HG02610 (cell line): ENCODE results near the gene NUBP2.

Experiments
- ATAC-seq: cut with Tn5 transposase; IDR thresholded peaks from one replicate; pipeline ENCODE4 v1.9.1; 2021; ENCODE audit warnings: mild to moderate bottlenecking, moderate library complexity; ENCODE audit not compliant: unreplicated experiment

NUBP2 gene

DNA sequence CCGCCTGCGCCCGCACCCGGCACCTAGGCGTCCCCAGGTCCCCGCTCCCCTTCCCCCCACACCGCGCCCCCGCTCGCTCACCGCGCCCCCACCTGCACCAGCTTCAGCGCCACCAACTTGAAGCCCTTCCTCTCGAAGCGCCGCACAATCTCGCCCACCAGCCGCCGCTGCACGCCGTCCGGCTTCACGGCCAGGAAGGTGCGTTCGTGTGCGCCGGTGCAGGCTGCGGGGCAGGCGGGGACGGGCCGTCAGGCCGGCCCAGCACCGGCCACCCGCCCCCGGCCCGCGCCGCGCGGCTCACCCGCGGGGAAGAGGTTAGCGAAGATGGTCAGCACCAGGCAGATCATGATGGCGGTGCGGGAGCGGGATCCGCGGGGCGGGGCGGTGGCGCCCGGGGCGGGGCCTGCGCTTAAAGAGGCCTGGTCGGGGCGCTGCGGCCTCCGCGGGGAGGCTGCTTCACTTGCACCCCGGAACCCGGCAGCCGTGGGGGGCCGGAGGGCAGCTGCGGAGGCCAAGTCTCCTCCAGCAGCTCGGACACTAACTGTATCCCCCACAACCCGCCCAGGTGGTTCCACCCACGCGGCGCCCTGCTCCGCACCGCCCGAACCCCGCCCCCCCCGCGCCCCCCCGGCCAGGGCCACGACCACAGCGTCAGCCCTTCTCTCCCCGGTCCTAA, 11.4 kb upstream of the NUBP2 start, which contains the start of gene NME3:
NME3 (minus strand) TSS at position 356 of the 676 bp plus-strand sequence; CDS start at position 347, 9 bp downstream.
- ATAC-seq: no peak

GRCh38 chr16:1771864-1772361, 10.8 kb upstream of the NUBP2 start:
- no peak for ATAC-seq

DNA sequence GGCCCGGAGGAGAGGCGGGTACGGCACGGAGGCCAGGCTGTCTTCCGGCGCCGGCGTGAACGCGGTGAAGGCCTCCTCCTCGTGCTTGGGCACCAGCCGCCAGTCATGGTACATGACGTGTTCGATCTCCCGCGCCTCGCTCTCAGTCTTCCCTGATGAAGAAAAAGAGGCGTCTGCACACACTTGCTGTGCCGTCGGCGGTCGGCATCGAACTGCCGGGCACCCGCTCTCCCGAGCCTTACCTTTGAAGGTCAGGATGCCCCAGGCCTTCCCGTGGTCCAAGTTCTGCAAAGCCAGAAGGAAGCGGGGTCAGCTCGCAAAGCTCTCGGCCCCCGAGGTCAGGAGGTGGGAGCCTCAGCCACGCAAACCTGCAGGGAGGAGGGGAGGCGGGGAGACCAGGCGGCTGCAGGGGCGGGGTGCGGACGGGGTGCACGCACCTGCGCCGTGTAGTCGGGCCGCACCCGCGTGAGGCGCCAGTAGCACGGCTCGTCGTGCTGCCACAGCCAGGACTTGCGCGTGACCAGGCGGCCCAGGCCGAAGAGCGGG, 10.3 kb upstream of the NUBP2 start, which contains the start of gene EME2:
EME2 (plus strand) TSS at position 449 of the 546 bp plus-strand sequence. CDS start 418 bp downstream, outside the sequence.
- no peak for ATAC-seq

DNA sequence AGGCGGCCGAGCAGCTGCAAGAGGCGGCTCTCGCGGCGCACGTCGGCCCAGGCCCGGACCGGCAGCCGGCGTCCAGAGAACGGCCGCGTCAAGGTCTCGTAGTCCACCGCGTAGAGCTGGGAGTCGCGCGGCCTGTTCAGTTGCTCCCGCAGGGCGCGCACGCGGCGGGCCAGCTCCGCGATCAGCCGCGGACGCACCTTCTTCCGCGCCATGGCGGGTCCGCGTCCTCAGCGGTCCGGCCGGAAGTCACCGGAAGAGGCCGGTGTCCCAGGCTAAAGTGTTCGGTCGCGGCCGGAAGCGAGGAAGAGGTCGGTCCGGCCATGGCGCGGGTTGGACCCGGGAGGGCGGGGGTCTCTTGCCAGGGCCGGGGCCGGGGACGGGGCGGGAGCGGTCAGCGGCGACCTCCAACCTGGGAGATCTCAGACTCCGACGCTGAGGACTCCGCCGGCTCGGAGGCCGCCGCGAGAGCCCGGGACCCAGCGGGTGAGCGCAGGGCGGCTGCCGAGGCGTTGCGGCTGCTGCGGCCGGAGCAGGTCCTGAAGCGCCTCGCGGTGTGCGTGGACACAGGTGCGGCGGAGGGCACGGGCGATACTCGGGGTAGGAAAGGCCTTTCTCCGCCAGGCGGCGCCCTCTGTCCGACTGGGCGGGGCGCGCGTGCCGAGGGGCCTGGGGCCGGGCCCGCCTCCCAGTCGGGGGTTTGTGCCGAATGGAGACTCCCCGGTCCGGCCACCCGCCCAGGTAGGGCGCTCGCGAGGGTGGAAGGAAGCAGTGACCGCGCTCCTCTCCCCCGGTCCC, 9.7 kb upstream of the NUBP2 start, which contains the start of gene MRPS34:
MRPS34 (minus strand) TSS at position 227 of the 795 bp plus-strand sequence; CDS start at position 212, 15 bp downstream.
- ATAC-seq: no peak

GRCh38 chr16:1773703-1774447, 8.9 kb upstream of the NUBP2 start:
- no peak for ATAC-seq

DNA sequence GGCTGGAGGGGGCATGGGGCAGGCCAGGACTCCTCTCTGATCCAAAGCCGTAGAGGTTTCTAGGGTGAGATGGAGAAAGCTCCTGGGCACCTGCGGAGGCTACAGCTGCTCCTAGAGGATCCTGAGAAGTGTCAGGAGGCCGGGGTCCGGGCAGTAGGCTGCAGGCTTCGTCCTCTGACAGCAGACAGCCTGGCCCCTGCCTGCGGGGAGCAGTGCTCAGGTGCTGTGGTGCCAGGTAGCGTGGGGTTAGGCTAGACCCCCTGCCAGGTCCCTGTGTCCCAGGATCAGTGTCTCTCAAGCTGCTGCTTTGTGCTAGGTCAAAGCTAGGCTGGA, 8.3 kb upstream of the NUBP2 start:
- ATAC-seq: no peak

- ATAC-seq: no peak
These were observed 7.5 kb upstream of the NUBP2 start for GRCh38 chr16:1775006-1775845.

GRCh38 chr16:1775846-1776671, 6.7 kb upstream of the NUBP2 start:
- ATAC-seq: no peak

GRCh38 chr16:1776672-1776955, 6.1 kb upstream of the NUBP2 start:
- ATAC-seq: no peak

DNA sequence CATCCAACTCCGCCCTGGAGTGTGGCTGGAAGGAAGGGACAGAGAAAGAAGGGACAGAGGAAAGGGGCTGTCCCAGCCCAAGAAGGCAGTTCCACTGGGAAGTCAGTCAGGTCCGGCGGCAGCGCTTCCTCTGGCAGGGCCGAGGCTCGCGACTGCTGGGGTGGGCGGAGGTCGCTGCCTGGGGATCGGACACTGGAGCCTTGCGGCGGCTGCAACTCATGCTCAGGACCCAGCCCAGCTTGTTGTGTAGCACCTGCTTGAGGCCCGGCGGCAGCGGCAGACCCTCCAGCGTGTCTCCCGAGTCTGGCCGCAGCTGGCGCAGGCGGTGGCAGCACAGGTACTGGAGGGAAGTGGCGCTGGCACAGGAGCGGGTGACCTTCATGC, 5.8 kb upstream of the NUBP2 start:
- ATAC-seq: no peak

DNA sequence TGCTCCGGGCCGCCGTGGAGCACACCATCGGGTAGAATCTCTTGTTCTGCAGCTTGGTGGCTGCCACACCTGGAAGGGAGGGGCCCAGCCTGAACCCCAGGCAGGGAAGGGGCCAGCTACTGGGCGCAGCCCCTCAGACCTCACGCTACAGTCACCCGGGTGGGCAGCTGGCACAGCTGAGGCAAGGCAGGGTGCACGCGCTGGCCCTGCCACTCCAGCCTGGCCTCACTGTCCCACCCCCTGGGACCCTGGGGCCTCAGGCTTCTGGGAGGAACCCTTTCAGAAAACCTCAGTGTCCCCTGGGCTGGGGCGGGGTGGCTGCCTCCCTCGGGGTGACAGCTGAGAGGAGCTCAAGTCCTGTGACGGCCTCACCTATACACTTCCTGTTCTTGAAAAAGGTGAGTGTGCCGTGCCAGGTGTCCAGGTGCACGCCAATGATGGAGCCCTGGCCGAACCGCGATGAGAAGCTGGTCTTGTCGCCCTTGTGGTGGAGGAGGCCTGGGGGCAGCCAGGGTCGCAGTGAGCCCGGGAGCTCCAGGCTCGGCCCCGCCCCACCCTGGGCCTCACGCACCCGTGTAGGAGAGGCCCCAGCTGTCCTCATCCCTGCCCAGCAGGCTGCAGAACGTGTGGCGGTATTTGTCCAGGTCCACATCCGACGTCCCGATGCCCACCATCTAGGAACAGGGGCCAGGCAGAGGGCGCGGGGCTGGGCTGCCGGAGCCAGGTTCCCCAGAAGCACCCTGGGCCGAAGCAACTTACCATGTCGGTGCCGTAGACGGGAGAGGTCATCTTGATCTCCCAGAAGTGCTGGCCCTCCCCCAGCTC, 5.2 kb upstream of the NUBP2 start:
- ATAC-seq: no peak

DNA sequence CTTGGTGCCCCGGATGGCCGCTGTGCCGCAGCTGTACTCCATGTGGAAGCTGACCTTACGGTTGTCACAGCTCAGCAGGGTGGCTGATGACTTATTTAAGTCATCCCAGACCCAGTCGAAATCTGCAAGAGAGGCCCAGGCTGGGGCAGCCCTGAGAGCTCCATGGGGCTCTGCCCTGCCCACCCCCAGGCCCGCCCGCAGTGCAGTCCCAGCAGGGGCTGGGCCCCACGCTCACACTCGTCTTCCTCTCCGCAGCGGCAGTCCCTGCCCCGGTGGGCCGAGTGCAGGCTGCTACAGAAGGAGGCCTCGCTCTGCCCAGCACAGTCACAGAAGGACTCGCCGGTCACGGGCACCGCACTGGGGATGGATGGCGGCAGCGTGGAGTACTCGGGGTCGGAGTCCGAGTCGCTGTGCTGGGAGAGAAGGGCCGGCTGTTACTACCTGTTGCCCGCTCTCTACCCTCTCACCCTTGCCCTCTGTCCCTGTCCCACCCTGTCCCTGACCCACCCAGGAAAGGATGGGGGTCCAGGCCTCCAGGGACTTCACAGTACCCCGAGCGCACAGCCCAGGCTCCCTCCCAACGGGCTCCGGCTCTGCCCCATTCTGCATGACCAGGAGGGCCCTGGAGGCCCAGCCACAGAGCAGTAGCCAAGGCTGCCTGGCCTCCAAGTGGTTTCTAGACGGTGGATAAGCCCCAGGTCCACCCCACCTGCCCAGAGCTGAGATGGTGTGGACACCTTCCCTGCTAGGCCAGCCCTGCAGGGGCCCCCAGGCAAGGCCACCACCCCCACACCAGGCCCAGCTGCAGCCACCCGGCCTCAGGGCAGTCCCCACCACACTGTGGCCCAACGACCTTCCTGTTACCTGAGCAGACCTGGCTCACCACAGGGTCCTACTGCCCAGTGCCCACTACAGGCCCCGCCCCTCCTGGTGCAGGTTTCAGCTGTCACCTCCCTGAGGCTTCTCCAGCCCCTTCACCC, 4.3 kb upstream of the NUBP2 start:
- ATAC-seq: no peak

DNA sequence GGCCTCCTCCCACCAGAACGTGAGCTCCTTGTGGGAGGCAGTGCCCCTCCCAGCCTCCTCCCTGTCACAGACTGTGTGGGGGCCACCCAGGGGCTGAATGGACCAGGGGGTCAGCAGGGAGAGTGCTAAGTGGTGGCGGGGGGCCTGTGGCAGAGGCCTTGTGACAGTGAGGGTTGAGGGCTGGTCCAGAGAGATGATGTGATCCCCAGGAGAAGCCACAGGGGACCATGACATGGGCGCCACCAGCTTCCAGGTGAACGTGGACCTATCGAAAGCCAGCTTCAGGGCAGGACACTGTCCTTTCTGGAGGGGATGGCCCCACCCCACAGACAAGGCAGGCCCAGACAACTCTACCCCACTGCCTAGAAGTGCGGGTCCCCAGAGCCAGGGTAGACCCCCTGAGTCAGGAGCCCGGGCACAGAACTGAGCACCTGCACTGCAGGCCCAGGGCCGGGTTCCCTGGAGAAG, 3.5 kb upstream of the NUBP2 start:
- ATAC-seq: no peak

DNA sequence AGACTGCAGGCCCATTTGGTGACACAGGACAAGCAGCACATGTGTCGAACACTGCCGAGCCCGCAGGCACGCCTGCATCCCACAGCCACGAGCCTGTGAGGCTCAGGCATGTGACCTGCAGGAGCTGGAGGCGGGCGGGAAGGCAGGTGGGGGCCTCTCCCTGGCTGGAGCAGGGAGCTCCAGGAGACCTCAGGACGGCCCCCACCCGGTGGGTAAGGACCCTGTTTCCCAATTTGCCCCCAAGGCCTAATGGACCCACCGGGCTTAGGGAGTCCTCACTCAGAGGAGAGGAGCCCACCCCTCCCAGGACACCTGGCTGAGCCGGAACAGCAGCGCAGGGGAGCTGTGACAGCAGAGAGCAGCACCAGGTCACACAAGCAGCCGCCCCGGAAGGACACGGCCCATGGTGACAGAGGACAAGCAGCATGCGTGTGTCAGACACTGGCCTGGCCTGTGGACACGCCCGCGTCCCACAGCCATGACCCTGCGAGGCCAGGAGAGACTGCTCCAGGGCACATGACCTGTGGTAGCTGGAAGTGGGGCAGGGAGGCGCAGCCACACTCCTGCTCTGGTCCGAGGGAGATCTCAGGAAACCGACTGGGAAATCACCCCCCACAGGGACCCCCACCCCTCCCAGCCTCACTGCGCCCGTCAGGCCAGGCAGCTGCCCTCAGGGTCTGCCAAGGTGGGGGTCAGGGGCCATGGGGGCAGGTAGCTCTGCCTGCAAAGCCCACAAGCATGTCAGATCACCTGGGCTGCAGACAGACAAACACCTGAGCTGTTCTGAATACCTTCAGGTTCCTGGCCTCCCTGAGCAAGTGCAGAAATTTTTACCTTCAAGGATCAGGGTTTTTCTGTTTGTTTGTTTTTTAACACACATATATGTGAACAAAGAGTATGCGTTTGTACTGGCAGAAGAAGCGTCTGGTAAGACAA, 2.8 kb upstream of the NUBP2 start:
- ATAC-seq: no peak

- ATAC-seq: no peak
These were observed 2.1 kb upstream of the NUBP2 start for GRCh38 chr16:1780677-1781072.

DNA sequence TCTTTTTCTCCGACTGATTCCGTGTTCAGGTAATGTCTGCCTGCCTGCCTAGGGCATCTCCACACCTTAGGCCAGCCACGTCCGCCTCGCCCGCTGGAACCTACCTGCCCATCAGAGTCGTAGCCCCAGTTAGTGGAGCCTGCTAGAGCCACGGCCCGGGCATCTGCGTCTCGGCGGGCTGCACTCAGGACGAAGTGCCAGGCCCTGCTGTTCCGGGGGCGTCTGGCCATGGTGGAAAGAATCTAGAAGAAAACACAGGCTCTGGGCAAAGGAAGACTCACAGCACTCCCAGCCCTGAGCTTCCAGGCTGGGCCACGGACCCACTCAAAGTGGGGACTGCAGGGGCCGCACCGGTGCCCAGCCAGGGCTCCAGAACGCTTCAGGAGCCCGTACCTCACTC, 1.5 kb upstream of the NUBP2 start:
- ATAC-seq: no peak
